Smooth muscle cell (in vitro differentiated cells): ENCODE results near the gene TWNK. TPM values are rescaled to one million over a fixed set of nuclear protein-coding genes. Genes with fewer than 3 reads are reported as not detected.

Experiments
- DNase-seq: peaks from one replicate; lab custom pipeline; 2025; ENCODE audit not compliant: unreplicated experiment; lab: John Stamatoyannopoulos, UW
- H2AFZ ChIP-seq: fragments of 200-600 bp; sonication (generic); 2 replicates; pipeline ENCODE4 v1.6.0; 2016; ENCODE audit warnings: antibody characterized with exemption, low read depth, mild to moderate bottlenecking
- H3F3A ChIP-seq: fragments of 200-600 bp; sonication (generic); 2 replicates; pipeline ENCODE4 v1.6.0; 2017; ENCODE audit warnings: antibody characterized with exemption, low read depth
- H3K27ac ChIP-seq: fragments of 200-600 bp; sonication (generic); 2 replicates; pipeline ENCODE4 v1.5.1; 2016; ENCODE audit warnings: low read depth, mild to moderate bottlenecking
- H3K27me3 ChIP-seq: fragments of 200-600 bp; sonication (generic); 2 replicates; pipeline ENCODE4 v1.6.1; 2016; ENCODE audit warnings: low read depth, mild to moderate bottlenecking
- H3K36me3 ChIP-seq: fragments of 200-600 bp; sonication (generic); 2 replicates; pipeline ENCODE4 v1.5.1; 2016; ENCODE audit warnings: low read depth
- H3K4me1 ChIP-seq: fragments of 200-600 bp; sonication (generic); 2 replicates; pipeline ENCODE4 v1.5.1; 2016; ENCODE audit warnings: low read depth
- H3K4me2 ChIP-seq: fragments of 200-600 bp; sonication (generic); 2 replicates; pipeline ENCODE4 v1.6.0; 2016; ENCODE audit warnings: mild to moderate bottlenecking
- H3K4me3 ChIP-seq: fragments of 200-600 bp; sonication (generic); 2 replicates; pipeline ENCODE4 v1.5.1; 2016; ENCODE audit warnings: mild to moderate bottlenecking
- H3K79me2 ChIP-seq: fragments of 200-600 bp; sonication (generic); 2 replicates; pipeline ENCODE4 v1.6.0; 2016; ENCODE audit warnings: low read depth, mild to moderate bottlenecking
- H3K9ac ChIP-seq: fragments of 200-600 bp; sonication (generic); 2 replicates; pipeline ENCODE4 v1.6.0; 2016; ENCODE audit warnings: low read depth
- H3K9me3 ChIP-seq: fragments of 200-600 bp; sonication (generic); replicated peaks from 2 replicates; pipeline ENCODE4 v1.5.1; 2016; ENCODE audit warnings: low read depth
- H4K20me1 ChIP-seq: fragments of 200-600 bp; sonication (generic); 2 replicates; pipeline ENCODE4 v1.6.0; 2016; ENCODE audit warnings: low read depth
- CTCF ChIP-seq: fragments of 200-600 bp; sonication (generic); IDR thresholded peaks from 2 replicates; pipeline ENCODE4 v1.5.1; 2017; ENCODE audit warnings: borderline replicate concordance, mild to moderate bottlenecking, antibody characterized with exemption; ENCODE audit not compliant: insufficient read depth, poor library complexity, severe bottlenecking
- WGBS: methylation state at CpG from one replicate; pipeline ENCODE4 v1.1.7; 2016; ENCODE audit warnings: low lambda C conversion rate; 5-methylcytosine and 5-hydroxymethylcytosine counted together
- polyA plus RNA-seq: library from polyadenylated mRNA; unstranded; fragments of >200 nt; fragmentation: Nextera tagmentation; extraction: Ambion mirVana; gene quantifications from 2 replicates; pipeline ENCODE4 v1.2.1, GENCODE V29; 2016
- total RNA-seq: library from RNA; depleted of rRNA; stranded (reverse); fragments of >200 nt; gene quantifications from 2 replicates; pipeline ENCODE4 v1.2.3, GENCODE V29; 2014

Gene TWNK
- total and polyA plus RNA-seq, 2 experiments from 2014 or later: 2.0 to 2.5 TPM

- peaks cover 20% of the 10 kb centered on the region for H3K79me2 ChIP-seq
- no peak overlapping the region for H3K27ac ChIP-seq
Measured at GRCh38 chr10:101035314-101035713, 48.0 kb downstream of the TWNK start.

GRCh38 chr10:101035916-101036702 is 48.8 kb downstream of the TWNK start:
- Histone ChIP-seq H3F3A (peaks cover 11% of the 10 kb centered on the region), H3K79me2 (peaks cover 20% of the 10 kb centered on the region), H2AFZ (no peak overlapping the region), H3K4me2 (no peak overlapping the region), H3K36me3 (peaks cover 10% of the 10 kb centered on the region), H3K4me3 (no peak overlapping the region), H3K9me3 (no peaks in the 10 kb centered on the region), H4K20me1 (peaks cover 43% of the 10 kb centered on the region), H3K4me1 (peaks cover 8% of the 10 kb centered on the region), H3K27ac (no peak overlapping the region), H3K9ac (no peak overlapping the region), H3K27me3 (no peaks in the 10 kb centered on the region)
- TF ChIP-seq CTCF: no peak
- no peak for DNase-seq
- WGBS: 94% methylated on average over 10 of the region's 10 CpGs

More at GRCh38 chr10:101035314-101035713, 48.0 kb downstream of the TWNK start:
- WGBS: 93% methylated on average over 7 of the region's 7 CpGs
- peaks cover 43% of the 10 kb centered on the region for H4K20me1 ChIP-seq
- no peak for DNase-seq
- H3K9ac ChIP-seq: no peak overlapping the region
- peaks cover 14% of the 10 kb centered on the region for H3K4me1 ChIP-seq
- H3F3A ChIP-seq: peaks cover 11% of the 10 kb centered on the region
- H3K4me2 ChIP-seq: no peak overlapping the region
- no peak overlapping the region for H3K4me3 ChIP-seq
- H3K36me3 ChIP-seq: peaks cover 10% of the 10 kb centered on the region
- no peak overlapping the region for H2AFZ ChIP-seq
- TF ChIP-seq CTCF: no peak
- H3K27me3 ChIP-seq: no peaks in the 10 kb centered on the region
- H3K9me3 ChIP-seq: no peaks in the 10 kb centered on the region

GRCh38 chr10:101036726-101037125 is 49.4 kb downstream of the TWNK start:
- Histone ChIP-seq H3K36me3 (peaks cover 10% of the 10 kb centered on the region), H4K20me1 (peaks cover 43% of the 10 kb centered on the region), H3K4me1 (peaks cover 3% of the 10 kb centered on the region), H3K4me2 (no peak overlapping the region), H2AFZ (no peak overlapping the region), H3K27me3 (no peaks in the 10 kb centered on the region), H3K79me2 (peaks cover 20% of the 10 kb centered on the region), H3K9ac (no peak overlapping the region), H3K9me3 (no peaks in the 10 kb centered on the region), H3K4me3 (no peak overlapping the region), H3F3A (peaks cover 11% of the 10 kb centered on the region), H3K27ac (no peak overlapping the region)
- whole genome bisulfite sequencing: 83% methylated on average over 7 of the region's 7 CpGs
- no peak for DNase-seq
- no peak for TF ChIP-seq CTCF

- Histone ChIP-seq H2AFZ (no peak overlapping the region), H3K4me2 (no peak overlapping the region), H3F3A (peaks cover 19% of the 10 kb centered on the region), H3K4me3 (no peak overlapping the region), H3K79me2 (peaks cover 18% of the 10 kb centered on the region), H3K9me3 (no peaks in the 10 kb centered on the region), H3K27me3 (no peaks in the 10 kb centered on the region), H3K27ac (no peak overlapping the region), H4K20me1 (peaks cover 35% of the 10 kb centered on the region), H3K36me3 (peaks cover 10% of the 10 kb centered on the region), H3K4me1 (peaks cover 4% of the 10 kb centered on the region), H3K9ac (no peak overlapping the region)
- no peak for TF ChIP-seq CTCF
- no peak for DNase-seq
- 63% methylated on average over 5 of the region's 5 CpGs for WGBS
Measured at GRCh38 chr10:101038484-101038883, 51.1 kb downstream of the TWNK start.
